WTC11 (cell line): ENCODE measurements around the gene ZNF280D. TPM values are rescaled to one million over a fixed set of nuclear protein-coding genes. Genes with fewer than 3 reads are reported as not detected.

Source experiments
- ATAC-seq: fragments of 200-7000 bp; cut with Tn5 transposase; 2 replicates; pipeline ENCODE4 v1.10.0; 2021; ENCODE audit warnings: mild to moderate bottlenecking, moderate library complexity
- CTCF ChIA-PET: fragments of 300-600 bp; sonication (Branson Sonifier 250); formaldehyde crosslinking; loops from one replicate; lab custom pipeline; 2021; ENCODE audit warnings: antibody characterized with exemption; lab: Charles Lee
- POLR2A ChIA-PET: fragments of 350-600 bp; sonication (Branson Sonifier 250); formaldehyde crosslinking; loops from one replicate; lab custom pipeline; 2021; ENCODE audit warnings: antibody characterized with exemption; lab: Charles Lee
- DNase-seq: peaks from one replicate; pipeline ENCODE4 v3.0.0; 2021; ENCODE audit warnings: low spot score
- H3K27ac Mint-ChIP-seq: 2 replicates; pipeline ENCODE4 v1.8.0; 2021; ENCODE audit warnings: mixed read lengths
- H3K27me3 Mint-ChIP-seq: 2 replicates; pipeline ENCODE4 v1.8.0; 2021; ENCODE audit warnings: low read depth, mild to moderate bottlenecking, moderate library complexity, mixed read lengths
- H3K36me3 Mint-ChIP-seq: 2 replicates; pipeline ENCODE4 v1.8.0; 2021; ENCODE audit warnings: mixed read lengths
- H3K4me1 Mint-ChIP-seq: 2 replicates; pipeline ENCODE4 v1.8.0; 2022; ENCODE audit warnings: mixed read lengths
- H3K4me3 Mint-ChIP-seq: 2 replicates; pipeline ENCODE4 v1.8.0; 2021; ENCODE audit warnings: mild to moderate bottlenecking, moderate library complexity, mixed read lengths
- H3K9me3 Mint-ChIP-seq: 2 replicates; pipeline ENCODE4 v1.8.0; 2021; ENCODE audit warnings: mixed read lengths
- EMX1 ChIP-seq: fragments of 250-450 bp; sonication (Bioruptor Pico); IDR thresholded peaks from 2 replicates; pipeline ENCODE4 v1.8.0; 2021; ENCODE audit warnings: mild to moderate bottlenecking
- GRHL2 ChIP-seq: fragments of 250-450 bp; sonication (Bioruptor Pico); IDR thresholded peaks from 2 replicates; pipeline ENCODE4 v1.8.0; 2022; ENCODE audit warnings: mild to moderate bottlenecking, moderate library complexity; ENCODE audit not compliant: insufficient replicate concordance, severe bottlenecking
- NFATC4 ChIP-seq: fragments of 250-450 bp; sonication (Bioruptor Pico); IDR thresholded peaks from 2 replicates; pipeline ENCODE4 v1.9.0; 2021; ENCODE audit warnings: mild to moderate bottlenecking
- NR3C1 ChIP-seq: sonication (generic); formaldehyde crosslinking; conservative IDR thresholded peaks from 2 replicates; pipeline ENCODE4 v1.8.1; 2023; ENCODE audit warnings: low read depth, mild to moderate bottlenecking, missing genetic modification reagents
- SOX15 ChIP-seq: fragments of 250-450 bp; sonication (Bioruptor Pico); IDR thresholded peaks from 2 replicates; pipeline ENCODE4 v1.9.0; 2021; ENCODE audit warnings: mild to moderate bottlenecking
- TCF7 ChIP-seq: sonication (generic); formaldehyde crosslinking; IDR thresholded peaks from 2 replicates; pipeline ENCODE4 v1.8.0; 2022; ENCODE audit warnings: mild to moderate bottlenecking, low read depth, missing genetic modification reagents, moderate library complexity
- total RNA-seq: library from RNA; stranded (reverse); gene quantifications from 3 replicates; pipeline ENCODE4 v1.2.3, GENCODE V29; 2021
- TF ChIP-seq, protein P1 (sequence below): sonication (generic); formaldehyde crosslinking; IDR thresholded peaks from 2 replicates; pipeline ENCODE4 v1.8.0; 2022; ENCODE audit warnings: missing genetic modification reagents
- TF ChIP-seq, protein P2 (sequence below): fragments of 250-450 bp; sonication (Bioruptor Pico); IDR thresholded peaks from 2 replicates; pipeline ENCODE4 v1.9.0; 2021; ENCODE audit warnings: mild to moderate bottlenecking, borderline replicate concordance
- TF ChIP-seq, protein P3 (sequence below): sonication (generic); formaldehyde crosslinking; IDR thresholded peaks from 2 replicates; pipeline ENCODE4 v1.8.1; 2022; ENCODE audit warnings: missing genetic modification reagents, borderline replicate concordance
- TF ChIP-seq, protein P4 (sequence below): sonication (generic); formaldehyde crosslinking; conservative IDR thresholded peaks from 2 replicates; pipeline ENCODE4 v1.8.1; 2022; ENCODE audit warnings: mild to moderate bottlenecking, missing genetic modification reagents
- TF ChIP-seq, protein P5 (sequence below): sonication (generic); formaldehyde crosslinking; IDR thresholded peaks from 2 replicates; pipeline ENCODE4 v1.8.1; 2023; ENCODE audit warnings: mild to moderate bottlenecking, missing genetic modification reagents, moderate library complexity
- TF ChIP-seq, protein P6 (sequence below): sonication (generic); formaldehyde crosslinking; conservative IDR thresholded peaks from 2 replicates; pipeline ENCODE4 v1.8.1; 2023; ENCODE audit warnings: mild to moderate bottlenecking, low read depth, missing genetic modification reagents, moderate library complexity
- TF ChIP-seq, protein P7 (sequence below): sonication (generic); formaldehyde crosslinking; IDR thresholded peaks from 2 replicates; pipeline ENCODE4 v1.8.0; 2023; ENCODE audit warnings: missing genetic modification reagents, mild to moderate bottlenecking, borderline replicate concordance
- TF ChIP-seq, protein P8 (sequence below): fragments of 250-450 bp; sonication (Bioruptor Pico); IDR thresholded peaks from 2 replicates; pipeline ENCODE4 v1.9.0; 2021; ENCODE audit warnings: moderate library complexity, mild to moderate bottlenecking, inconsistent platforms, borderline replicate concordance

The ZNF280D gene
- total RNA-seq, 1 experiment from 2014 or later, result 25.7 TPM

DNA sequence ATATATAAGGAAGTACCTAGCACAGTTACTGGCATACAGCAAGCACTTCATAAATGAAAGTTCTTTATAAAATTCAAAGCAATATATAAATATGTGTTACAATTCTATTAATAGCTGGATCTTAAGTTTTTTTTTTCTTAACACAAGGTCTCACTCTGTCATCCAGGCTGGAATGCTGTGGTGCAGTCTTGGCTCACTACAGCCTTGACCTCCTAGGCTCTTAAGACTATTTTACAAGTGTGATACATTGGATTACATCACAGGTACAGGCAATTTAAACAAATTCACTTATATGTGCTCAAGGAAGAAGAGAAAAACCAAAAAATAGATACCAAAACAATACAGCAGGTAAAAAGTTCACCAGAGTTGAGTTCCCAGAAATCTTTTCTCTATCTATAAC, 60.6 kb downstream of the ZNF280D start:
- Mint-ChIP-seq H3K9me3 (no peaks in the 10 kb centered on the region), H3K36me3 (no peaks in the 10 kb centered on the region), H3K4me3 (no peak overlapping the region), H3K27ac (no peak overlapping the region), H3K27me3 (no peaks in the 10 kb centered on the region), H3K4me1 (no peaks in the 10 kb centered on the region)
- no peak for TF ChIP-seq EMX1 (CRISPR knock-in tag)
- TF ChIP-seq, protein P1, sequence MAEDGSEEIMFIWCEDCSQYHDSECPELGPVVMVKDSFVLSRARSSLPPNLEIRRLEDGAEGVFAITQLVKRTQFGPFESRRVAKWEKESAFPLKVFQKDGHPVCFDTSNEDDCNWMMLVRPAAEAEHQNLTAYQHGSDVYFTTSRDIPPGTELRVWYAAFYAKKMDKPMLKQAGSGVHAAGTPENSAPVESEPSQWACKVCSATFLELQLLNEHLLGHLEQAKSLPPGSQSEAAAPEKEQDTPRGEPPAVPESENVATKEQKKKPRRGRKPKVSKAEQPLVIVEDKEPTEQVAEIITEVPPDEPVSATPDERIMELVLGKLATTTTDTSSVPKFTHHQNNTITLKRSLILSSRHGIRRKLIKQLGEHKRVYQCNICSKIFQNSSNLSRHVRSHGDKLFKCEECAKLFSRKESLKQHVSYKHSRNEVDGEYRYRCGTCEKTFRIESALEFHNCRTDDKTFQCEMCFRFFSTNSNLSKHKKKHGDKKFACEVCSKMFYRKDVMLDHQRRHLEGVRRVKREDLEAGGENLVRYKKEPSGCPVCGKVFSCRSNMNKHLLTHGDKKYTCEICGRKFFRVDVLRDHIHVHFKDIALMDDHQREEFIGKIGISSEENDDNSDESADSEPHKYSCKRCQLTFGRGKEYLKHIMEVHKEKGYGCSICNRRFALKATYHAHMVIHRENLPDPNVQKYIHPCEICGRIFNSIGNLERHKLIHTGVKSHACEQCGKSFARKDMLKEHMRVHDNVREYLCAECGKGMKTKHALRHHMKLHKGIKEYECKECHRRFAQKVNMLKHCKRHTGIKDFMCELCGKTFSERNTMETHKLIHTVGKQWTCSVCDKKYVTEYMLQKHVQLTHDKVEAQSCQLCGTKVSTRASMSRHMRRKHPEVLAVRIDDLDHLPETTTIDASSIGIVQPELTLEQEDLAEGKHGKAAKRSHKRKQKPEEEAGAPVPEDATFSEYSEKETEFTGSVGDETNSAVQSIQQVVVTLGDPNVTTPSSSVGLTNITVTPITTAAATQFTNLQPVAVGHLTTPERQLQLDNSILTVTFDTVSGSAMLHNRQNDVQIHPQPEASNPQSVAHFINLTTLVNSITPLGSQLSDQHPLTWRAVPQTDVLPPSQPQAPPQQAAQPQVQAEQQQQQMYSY, result no peak
- TF ChIP-seq, protein P2, sequence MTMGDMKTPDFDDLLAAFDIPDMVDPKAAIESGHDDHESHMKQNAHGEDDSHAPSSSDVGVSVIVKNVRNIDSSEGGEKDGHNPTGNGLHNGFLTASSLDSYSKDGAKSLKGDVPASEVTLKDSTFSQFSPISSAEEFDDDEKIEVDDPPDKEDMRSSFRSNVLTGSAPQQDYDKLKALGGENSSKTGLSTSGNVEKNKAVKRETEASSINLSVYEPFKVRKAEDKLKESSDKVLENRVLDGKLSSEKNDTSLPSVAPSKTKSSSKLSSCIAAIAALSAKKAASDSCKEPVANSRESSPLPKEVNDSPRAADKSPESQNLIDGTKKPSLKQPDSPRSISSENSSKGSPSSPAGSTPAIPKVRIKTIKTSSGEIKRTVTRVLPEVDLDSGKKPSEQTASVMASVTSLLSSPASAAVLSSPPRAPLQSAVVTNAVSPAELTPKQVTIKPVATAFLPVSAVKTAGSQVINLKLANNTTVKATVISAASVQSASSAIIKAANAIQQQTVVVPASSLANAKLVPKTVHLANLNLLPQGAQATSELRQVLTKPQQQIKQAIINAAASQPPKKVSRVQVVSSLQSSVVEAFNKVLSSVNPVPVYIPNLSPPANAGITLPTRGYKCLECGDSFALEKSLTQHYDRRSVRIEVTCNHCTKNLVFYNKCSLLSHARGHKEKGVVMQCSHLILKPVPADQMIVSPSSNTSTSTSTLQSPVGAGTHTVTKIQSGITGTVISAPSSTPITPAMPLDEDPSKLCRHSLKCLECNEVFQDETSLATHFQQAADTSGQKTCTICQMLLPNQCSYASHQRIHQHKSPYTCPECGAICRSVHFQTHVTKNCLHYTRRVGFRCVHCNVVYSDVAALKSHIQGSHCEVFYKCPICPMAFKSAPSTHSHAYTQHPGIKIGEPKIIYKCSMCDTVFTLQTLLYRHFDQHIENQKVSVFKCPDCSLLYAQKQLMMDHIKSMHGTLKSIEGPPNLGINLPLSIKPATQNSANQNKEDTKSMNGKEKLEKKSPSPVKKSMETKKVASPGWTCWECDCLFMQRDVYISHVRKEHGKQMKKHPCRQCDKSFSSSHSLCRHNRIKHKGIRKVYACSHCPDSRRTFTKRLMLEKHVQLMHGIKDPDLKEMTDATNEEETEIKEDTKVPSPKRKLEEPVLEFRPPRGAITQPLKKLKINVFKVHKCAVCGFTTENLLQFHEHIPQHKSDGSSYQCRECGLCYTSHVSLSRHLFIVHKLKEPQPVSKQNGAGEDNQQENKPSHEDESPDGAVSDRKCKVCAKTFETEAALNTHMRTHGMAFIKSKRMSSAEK (CRISPR knock-in tag), result no peak
- TF ChIP-seq, protein P3, sequence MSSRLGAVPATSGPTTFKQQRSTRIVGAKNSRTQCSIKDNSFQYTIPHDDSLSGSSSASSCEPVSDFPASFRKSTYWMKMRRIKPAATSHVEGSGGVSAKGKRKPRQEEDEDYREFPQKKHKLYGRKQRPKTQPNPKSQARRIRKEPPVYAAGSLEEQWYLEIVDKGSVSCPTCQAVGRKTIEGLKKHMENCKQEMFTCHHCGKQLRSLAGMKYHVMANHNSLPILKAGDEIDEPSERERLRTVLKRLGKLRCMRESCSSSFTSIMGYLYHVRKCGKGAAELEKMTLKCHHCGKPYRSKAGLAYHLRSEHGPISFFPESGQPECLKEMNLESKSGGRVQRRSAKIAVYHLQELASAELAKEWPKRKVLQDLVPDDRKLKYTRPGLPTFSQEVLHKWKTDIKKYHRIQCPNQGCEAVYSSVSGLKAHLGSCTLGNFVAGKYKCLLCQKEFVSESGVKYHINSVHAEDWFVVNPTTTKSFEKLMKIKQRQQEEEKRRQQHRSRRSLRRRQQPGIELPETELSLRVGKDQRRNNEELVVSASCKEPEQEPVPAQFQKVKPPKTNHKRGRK (CRISPR knock-in tag), result no peak
- no peak for TF ChIP-seq TCF7 (CRISPR knock-in tag)
- TF ChIP-seq, protein P4, sequence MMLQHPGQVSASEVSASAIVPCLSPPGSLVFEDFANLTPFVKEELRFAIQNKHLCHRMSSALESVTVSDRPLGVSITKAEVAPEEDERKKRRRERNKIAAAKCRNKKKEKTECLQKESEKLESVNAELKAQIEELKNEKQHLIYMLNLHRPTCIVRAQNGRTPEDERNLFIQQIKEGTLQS (CRISPR knock-in tag), result no peak
- TF ChIP-seq SOX15 (CRISPR knock-in tag), result no peak
- no peak for TF ChIP-seq NFATC4 (CRISPR knock-in tag)
- TF ChIP-seq, protein P5, sequence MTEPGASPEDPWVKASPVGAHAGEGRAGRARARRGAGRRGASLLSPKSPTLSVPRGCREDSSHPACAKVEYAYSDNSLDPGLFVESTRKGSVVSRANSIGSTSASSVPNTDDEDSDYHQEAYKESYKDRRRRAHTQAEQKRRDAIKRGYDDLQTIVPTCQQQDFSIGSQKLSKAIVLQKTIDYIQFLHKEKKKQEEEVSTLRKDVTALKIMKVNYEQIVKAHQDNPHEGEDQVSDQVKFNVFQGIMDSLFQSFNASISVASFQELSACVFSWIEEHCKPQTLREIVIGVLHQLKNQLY (CRISPR knock-in tag), result no peak
- no peak for TF ChIP-seq NR3C1 (CRISPR knock-in tag)
- TF ChIP-seq, protein P6, sequence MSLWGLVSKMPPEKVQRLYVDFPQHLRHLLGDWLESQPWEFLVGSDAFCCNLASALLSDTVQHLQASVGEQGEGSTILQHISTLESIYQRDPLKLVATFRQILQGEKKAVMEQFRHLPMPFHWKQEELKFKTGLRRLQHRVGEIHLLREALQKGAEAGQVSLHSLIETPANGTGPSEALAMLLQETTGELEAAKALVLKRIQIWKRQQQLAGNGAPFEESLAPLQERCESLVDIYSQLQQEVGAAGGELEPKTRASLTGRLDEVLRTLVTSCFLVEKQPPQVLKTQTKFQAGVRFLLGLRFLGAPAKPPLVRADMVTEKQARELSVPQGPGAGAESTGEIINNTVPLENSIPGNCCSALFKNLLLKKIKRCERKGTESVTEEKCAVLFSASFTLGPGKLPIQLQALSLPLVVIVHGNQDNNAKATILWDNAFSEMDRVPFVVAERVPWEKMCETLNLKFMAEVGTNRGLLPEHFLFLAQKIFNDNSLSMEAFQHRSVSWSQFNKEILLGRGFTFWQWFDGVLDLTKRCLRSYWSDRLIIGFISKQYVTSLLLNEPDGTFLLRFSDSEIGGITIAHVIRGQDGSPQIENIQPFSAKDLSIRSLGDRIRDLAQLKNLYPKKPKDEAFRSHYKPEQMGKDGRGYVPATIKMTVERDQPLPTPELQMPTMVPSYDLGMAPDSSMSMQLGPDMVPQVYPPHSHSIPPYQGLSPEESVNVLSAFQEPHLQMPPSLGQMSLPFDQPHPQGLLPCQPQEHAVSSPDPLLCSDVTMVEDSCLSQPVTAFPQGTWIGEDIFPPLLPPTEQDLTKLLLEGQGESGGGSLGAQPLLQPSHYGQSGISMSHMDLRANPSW (CRISPR knock-in tag), result no peak
- CTCF ChIA-PET, result no interaction called here
- POLR2A ChIA-PET, result no interaction called here
- DNase-seq (no peak), ATAC-seq (no peak)

DNA sequence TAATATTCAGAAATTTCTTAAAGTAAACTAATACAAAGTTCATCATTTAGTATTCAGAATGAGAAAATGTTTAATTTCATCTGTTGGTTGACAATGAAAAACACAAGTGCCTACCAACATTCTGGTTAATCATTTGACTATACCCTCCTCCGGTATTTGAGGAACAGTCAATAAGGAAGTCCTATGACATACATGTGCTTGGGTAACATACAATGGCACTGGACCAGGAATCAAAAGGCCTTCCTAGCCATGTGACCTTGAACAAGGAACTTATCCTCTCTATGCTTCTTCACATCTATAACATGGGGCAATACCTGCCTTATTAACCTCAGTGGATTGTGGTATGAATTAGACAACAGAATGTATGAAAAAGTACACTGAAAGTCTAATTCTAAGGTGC, 65.8 kb downstream of the ZNF280D start:
- ChIA-PET POLR2A (no interaction called here), CTCF (no interaction called here)
- DNase-seq (no peak), ATAC-seq (no peak)
- Mint-ChIP-seq H3K4me3 (no peak overlapping the region), H3K27me3 (no peaks in the 10 kb centered on the region), H3K36me3 (peaks cover 10% of the 10 kb centered on the region), H3K4me1 (no peaks in the 10 kb centered on the region), H3K27ac (no peak overlapping the region), H3K9me3 (no peaks in the 10 kb centered on the region)
- no peak for TF ChIP-seq GRHL2 (CRISPR knock-in tag)
- TF ChIP-seq, protein P7, sequence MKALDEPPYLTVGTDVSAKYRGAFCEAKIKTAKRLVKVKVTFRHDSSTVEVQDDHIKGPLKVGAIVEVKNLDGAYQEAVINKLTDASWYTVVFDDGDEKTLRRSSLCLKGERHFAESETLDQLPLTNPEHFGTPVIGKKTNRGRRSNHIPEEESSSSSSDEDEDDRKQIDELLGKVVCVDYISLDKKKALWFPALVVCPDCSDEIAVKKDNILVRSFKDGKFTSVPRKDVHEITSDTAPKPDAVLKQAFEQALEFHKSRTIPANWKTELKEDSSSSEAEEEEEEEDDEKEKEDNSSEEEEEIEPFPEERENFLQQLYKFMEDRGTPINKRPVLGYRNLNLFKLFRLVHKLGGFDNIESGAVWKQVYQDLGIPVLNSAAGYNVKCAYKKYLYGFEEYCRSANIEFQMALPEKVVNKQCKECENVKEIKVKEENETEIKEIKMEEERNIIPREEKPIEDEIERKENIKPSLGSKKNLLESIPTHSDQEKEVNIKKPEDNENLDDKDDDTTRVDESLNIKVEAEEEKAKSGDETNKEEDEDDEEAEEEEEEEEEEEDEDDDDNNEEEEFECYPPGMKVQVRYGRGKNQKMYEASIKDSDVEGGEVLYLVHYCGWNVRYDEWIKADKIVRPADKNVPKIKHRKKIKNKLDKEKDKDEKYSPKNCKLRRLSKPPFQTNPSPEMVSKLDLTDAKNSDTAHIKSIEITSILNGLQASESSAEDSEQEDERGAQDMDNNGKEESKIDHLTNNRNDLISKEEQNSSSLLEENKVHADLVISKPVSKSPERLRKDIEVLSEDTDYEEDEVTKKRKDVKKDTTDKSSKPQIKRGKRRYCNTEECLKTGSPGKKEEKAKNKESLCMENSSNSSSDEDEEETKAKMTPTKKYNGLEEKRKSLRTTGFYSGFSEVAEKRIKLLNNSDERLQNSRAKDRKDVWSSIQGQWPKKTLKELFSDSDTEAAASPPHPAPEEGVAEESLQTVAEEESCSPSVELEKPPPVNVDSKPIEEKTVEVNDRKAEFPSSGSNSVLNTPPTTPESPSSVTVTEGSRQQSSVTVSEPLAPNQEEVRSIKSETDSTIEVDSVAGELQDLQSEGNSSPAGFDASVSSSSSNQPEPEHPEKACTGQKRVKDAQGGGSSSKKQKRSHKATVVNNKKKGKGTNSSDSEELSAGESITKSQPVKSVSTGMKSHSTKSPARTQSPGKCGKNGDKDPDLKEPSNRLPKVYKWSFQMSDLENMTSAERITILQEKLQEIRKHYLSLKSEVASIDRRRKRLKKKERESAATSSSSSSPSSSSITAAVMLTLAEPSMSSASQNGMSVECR (CRISPR knock-in tag), result no peak
- TF ChIP-seq, protein P8, sequence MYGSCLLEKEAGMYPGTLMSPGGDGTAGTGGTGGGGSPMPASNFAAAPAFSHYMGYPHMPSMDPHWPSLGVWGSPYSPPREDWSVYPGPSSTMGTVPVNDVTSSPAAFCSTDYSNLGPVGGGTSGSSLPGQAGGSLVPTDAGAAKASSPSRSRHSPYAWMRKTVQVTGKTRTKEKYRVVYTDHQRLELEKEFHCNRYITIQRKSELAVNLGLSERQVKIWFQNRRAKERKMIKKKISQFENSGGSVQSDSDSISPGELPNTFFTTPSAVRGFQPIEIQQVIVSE (CRISPR knock-in tag), result no peak
- no peak for TF ChIP-seq NFATC4 (CRISPR knock-in tag)
